OCI-LY3 (cell line): ENCODE measurements around the gene ZNF835.

ENCODE experiments used
- H2AFZ ChIP-seq: fragments of 200-600, 300-600 bp; shearing (Covaris generic); 2 replicates; pipeline ENCODE4 v1.6.0; 2014; ENCODE audit warnings: antibody characterized with exemption, low read depth, low read length
- H3K27ac ChIP-seq: fragments of 200-600, 300-600 bp; sonication (generic); 2 replicates; pipeline ENCODE4 v1.5.1; 2014; ENCODE audit warnings: mild to moderate bottlenecking, low read length, moderate library complexity, mixed read lengths
- H3K27me3 ChIP-seq: fragments of 200-600, 300-600 bp; sonication (generic); 2 replicates; pipeline ENCODE4 v1.6.1; 2014; ENCODE audit warnings: low read depth, low read length, mixed read lengths
- H3K36me3 ChIP-seq: fragments of 200-600, 300-600 bp; sonication (generic); replicated peaks from 2 replicates; pipeline ENCODE3; 2014; ENCODE audit warnings: low read depth, low read length, mixed read lengths
- H3K4me1 ChIP-seq: fragments of 300-600, 200-600 bp; sonication (generic); 2 replicates; pipeline ENCODE4 v1.6.1; 2014; ENCODE audit warnings: low read length, mixed read lengths
- H3K4me2 ChIP-seq: fragments of 200-600, 300-600 bp; sonication (generic); 2 replicates; pipeline ENCODE4 v1.6.1; 2014; ENCODE audit warnings: low read length, mixed read lengths
- H3K4me3 ChIP-seq: fragments of 300-600, 200-600 bp; sonication (generic); 2 replicates; pipeline ENCODE4 v1.5.1; 2014; ENCODE audit warnings: antibody characterized with exemption, mild to moderate bottlenecking, low read length, moderate library complexity
- H3K79me2 ChIP-seq: fragments of 300-600, 200-600 bp; shearing (Covaris generic); 2 replicates; pipeline ENCODE4 v1.6.1; 2014; ENCODE audit warnings: mild to moderate bottlenecking, low read length, mixed read lengths
- H3K9ac ChIP-seq: fragments of 300-600, 200-600 bp; shearing (Covaris generic); 2 replicates; pipeline ENCODE4 v1.6.0; 2014; ENCODE audit warnings: mild to moderate bottlenecking, low read length, moderate library complexity
- H3K9me3 ChIP-seq: fragments of 200-600, 300-600 bp; shearing (Covaris generic); 2 replicates; pipeline ENCODE4 v1.6.1; 2014; ENCODE audit warnings: low read length, mixed read lengths; ENCODE audit not compliant: insufficient read depth
- H4K20me1 ChIP-seq: fragments of 200-600, 300-600 bp; sonication (generic); 2 replicates; pipeline ENCODE4 v1.6.1; 2016; ENCODE audit warnings: low read length, mixed read lengths; ENCODE audit not compliant: insufficient read depth
- EZH2phosphoT487 ChIP-seq: fragments of 200-600 bp; shearing (Covaris generic); IDR thresholded peaks from 2 replicates; pipeline ENCODE4 v1.6.1; 2018; ENCODE audit warnings: antibody characterized with exemption, mixed run types, low read depth
- TF ChIP-seq, protein P1 (sequence below): fragments of 200-600, 300-600 bp; sonication (generic); IDR thresholded peaks from 2 replicates; pipeline ENCODE4 v1.5.1; 2014; ENCODE audit warnings: antibody characterized with exemption, low read length, low read depth

ZNF835 gene

DNA sequence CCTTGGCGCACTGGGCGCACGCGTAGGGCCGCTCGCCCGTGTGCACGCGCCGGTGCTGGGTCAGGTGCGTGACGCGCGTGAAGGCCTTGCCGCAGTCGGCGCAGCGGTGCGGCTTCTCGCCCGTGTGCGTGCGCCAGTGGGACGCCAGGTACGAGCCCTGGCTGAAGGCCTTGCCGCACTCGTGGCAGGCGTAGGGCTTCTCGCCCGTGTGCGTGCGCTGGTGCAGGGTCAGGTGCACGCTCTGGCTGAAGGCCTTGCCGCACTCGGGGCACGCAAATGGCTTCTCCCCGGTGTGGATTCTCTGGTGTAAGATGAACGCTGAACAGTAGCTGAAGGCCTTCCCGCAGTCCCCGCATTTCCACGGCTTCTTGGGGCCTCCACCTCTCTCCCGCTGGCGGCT is 7.0 kb downstream of the ZNF835 start:
- Histone ChIP-seq H3K4me1 (no peaks in the 10 kb centered on the region), H3K4me3 (no peak overlapping the region), H3K79me2 (no peaks in the 10 kb centered on the region)

DNA sequence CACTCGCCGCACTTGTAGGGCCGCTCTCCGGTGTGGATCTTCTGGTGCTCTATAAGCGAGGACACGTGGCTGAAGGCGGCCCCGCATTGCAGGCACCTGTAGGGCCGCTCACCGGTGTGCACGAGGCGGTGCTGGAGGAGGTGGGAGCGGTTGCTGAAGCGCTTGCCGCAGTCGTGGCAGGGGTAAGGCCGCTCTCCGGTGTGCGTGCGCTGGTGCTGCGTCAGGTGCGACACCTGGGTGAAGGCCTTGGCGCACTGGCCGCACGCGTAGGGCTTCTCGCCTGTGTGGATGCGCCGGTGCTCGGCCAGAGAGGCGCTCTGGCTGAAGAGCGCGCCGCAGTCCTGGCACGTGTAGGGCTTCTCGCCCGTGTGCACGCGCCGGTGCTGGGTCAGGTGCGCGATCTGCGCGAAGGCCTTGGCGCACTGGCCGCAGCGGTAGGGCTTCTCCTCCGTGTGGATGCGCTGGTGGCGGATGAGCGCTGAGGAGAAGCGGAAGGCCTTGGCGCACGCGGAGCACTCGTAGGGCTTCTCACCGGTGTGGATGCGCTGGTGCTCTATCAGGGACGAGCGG is 7.5 kb downstream of the ZNF835 start:
- no peak overlapping the region for H3K4me3 ChIP-seq
- peaks cover 5% of the 10 kb centered on the region; the same call in 1 of the 2 replicates for H3K9me3 ChIP-seq
- H3K36me3 ChIP-seq = peaks cover 18% of the 10 kb centered on the region
- H3K4me1 ChIP-seq = no peaks in the 10 kb centered on the region
- H2AFZ ChIP-seq = no peak overlapping the region
- no peak overlapping the region for H3K27ac ChIP-seq
- no peak overlapping the region for H3K4me2 ChIP-seq
- no peak for TF ChIP-seq EZH2phosphoT487
- TF ChIP-seq, protein P1, sequence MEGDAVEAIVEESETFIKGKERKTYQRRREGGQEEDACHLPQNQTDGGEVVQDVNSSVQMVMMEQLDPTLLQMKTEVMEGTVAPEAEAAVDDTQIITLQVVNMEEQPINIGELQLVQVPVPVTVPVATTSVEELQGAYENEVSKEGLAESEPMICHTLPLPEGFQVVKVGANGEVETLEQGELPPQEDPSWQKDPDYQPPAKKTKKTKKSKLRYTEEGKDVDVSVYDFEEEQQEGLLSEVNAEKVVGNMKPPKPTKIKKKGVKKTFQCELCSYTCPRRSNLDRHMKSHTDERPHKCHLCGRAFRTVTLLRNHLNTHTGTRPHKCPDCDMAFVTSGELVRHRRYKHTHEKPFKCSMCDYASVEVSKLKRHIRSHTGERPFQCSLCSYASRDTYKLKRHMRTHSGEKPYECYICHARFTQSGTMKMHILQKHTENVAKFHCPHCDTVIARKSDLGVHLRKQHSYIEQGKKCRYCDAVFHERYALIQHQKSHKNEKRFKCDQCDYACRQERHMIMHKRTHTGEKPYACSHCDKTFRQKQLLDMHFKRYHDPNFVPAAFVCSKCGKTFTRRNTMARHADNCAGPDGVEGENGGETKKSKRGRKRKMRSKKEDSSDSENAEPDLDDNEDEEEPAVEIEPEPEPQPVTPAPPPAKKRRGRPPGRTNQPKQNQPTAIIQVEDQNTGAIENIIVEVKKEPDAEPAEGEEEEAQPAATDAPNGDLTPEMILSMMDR = no peak
- no peaks in the 10 kb centered on the region for H4K20me1 ChIP-seq
- no peak overlapping the region for H3K9ac ChIP-seq
- H3K79me2 ChIP-seq = no peaks in the 10 kb centered on the region
- H3K27me3 ChIP-seq = no peaks in the 10 kb centered on the region

More for the DNA sequence above, 7.0 kb downstream of the ZNF835 start:
- Histone ChIP-seq H4K20me1 (no peaks in the 10 kb centered on the region), H3K36me3 (peaks cover 18% of the 10 kb centered on the region), H3K9ac (no peak overlapping the region), H3K9me3 (peaks cover 5% of the 10 kb centered on the region; the same call in 1 of the 2 replicates), H3K27ac (no peak overlapping the region), H2AFZ (no peak overlapping the region), H3K27me3 (no peaks in the 10 kb centered on the region), H3K4me2 (no peak overlapping the region)
- TF ChIP-seq, protein P1 = no peak
- TF ChIP-seq EZH2phosphoT487 = no peak

DNA sequence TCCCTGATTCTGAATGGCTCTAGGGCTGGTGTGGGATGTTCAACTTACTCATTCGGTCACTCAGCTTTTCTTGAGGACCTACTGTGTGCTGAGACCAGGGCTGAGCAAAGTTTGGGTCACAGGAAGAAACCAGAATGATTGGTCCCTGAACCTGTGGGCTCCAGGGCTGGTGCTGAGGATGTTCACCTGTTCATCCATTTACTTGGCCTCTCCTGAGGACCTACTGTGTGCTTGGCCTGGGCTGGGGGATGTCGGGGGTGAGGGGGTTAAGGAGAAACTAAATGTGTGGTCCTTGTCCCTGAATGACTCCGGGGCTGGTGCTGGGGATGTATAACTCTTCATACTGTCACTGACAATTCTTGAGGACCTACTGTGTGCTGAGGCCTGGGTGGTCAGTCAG is 10.3 kb downstream of the ZNF835 start:
- Histone ChIP-seq H2AFZ (no peak overlapping the region), H3K4me2 (no peak overlapping the region), H3K36me3 (peaks cover 18% of the 10 kb centered on the region), H3K9me3 (peaks cover 5% of the 10 kb centered on the region; the same call in 1 of the 2 replicates), H3K27ac (no peak overlapping the region), H3K4me1 (no peaks in the 10 kb centered on the region), H3K79me2 (no peaks in the 10 kb centered on the region), H3K4me3 (no peak overlapping the region), H3K9ac (no peak overlapping the region), H4K20me1 (no peaks in the 10 kb centered on the region), H3K27me3 (no peaks in the 10 kb centered on the region)
- TF ChIP-seq, protein P1 = no peak
- TF ChIP-seq EZH2phosphoT487 = no peak

DNA sequence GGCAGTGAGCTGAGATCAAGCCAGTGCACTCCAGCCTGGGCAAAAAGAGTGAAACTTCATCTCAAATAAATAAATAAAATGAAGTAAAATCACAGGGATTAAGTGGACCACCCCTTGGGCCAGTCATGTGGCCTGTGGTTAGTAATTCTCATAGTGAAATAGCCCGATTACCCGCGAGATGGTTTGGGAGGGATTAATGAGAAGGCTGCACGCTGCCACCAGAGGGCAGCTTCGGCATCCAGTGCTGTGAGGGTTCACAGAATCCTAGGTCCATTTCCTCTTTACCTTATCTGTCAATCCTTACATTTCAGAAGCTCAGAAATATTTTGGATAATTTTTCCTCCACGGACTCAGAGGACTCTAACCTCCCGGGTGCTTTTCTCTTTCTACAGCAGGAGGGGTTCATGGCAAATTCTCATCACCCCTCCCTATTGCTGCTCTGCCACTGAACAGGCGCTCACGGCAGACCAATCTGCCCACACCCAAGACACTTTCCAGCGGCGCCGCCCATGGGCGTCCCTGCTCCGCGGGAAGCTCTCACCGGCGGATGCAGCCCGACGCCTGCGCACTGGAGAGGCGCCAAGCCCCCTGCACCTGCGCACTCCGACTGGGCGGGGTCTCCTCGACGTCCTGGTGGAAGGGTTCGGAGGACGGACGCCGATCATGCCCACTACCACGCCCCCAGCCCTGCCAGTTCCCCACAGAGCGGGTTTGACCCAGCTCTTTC is 11.0 kb downstream of the ZNF835 start:
- H4K20me1 ChIP-seq = no peaks in the 10 kb centered on the region
- TF ChIP-seq EZH2phosphoT487 = no peak
- TF ChIP-seq, protein P1 = peak; percentile 7; the same call in 1 of the 2 replicates
- H3K79me2 ChIP-seq = no peaks in the 10 kb centered on the region
- H3K27ac ChIP-seq = no peak overlapping the region
- H3K36me3 ChIP-seq = peaks cover 18% of the 10 kb centered on the region
- no peak overlapping the region for H3K9ac ChIP-seq
- no peaks in the 10 kb centered on the region for H3K4me1 ChIP-seq
- no peaks in the 10 kb centered on the region for H3K27me3 ChIP-seq
- peaks cover 5% of the 10 kb centered on the region; the same call in 1 of the 2 replicates for H3K9me3 ChIP-seq
- no peak overlapping the region for H2AFZ ChIP-seq
- H3K4me3 ChIP-seq = no peak overlapping the region
- H3K4me2 ChIP-seq = no peak overlapping the region
